Activated CD8-positive, alpha-beta memory T cell treated with anti-CD3 and anti-CD28 coated beads, Interleukin-2, amount 50 U/mL, for 24 hours (primary cell): Measurements from ENCODE around the gene DDX54.
"Not testable (repeated sequence)": the region's sequence is repeated elsewhere in the genome, so short reads cannot be mapped to it uniquely, and the experiment has no call there.

Experiments used
- DNase-seq: peaks from one replicate; pipeline ENCODE4 v3.0.0-alpha.2; 2020; ENCODE audit errors: extremely low read depth

DDX54 gene

GRCh38 chr12:113119980-113120669 lies 65.2 kb downstream of the DDX54 start:
- DNase-seq = no peak

DNA sequence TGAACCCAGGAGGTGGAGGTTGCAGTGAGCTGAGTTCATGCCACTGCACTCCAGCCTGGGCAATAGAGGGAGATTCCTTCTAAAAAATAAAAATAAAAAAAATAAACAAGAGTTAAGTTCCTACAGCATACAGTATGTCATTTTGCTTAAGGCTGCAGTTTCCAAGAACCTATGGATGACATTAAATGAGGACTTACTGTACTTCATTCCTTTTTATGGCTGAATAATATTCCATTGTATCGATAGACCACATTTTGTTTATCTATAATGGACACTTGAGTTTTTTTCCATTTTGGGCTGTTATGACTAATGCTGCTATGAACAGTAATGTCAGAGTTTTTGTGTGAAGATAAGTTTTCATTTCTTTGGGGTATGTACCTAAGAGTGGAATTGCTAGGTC lies 67.1 kb downstream of the DDX54 start:
- DNase-seq = no peak

DNA sequence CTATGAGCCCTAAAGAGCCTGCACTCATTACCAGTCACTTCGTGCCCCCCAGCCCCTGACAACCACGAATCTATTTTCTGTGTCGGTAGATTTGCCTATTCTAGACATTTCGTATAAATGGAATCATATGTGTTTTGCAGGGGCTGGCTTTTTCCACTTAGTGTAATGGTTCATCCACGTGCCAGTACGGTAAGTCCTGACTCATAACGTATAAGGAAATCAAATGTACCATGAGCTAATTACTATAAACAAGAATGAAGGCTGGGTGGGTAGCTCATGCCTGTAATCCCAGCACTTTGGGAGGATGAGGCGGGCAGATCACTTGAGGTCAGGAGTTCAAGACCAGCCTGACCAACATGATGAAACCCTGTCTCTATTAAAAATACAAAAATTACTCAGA lies 67.6 kb downstream of the DDX54 start:
- not testable (repeated sequence) for DNase-seq

DNA sequence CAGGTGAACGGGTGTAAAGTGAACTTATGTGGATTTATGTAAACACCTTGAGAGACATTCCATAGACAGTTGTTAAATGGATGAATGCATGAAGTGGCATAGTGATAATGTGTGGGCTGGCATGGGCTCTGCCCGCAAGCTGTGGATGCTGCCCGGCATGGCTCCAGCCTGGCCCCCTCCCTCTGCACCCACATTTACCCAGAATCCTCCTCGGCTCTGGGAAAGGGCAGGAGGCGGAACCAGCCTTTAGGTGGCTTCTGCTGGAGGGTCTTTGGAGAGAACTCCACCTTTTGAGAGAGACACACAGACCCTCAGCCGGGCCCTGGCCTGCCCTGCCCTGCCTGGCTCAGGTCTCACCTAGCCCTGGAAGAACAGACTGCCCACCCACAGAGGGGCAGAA lies 68.4 kb downstream of the DDX54 start:
- no peak for DNase-seq

- DNase-seq = no peak
These were observed 69.7 kb downstream of the DDX54 start for GRCh38 chr12:113115455-113116126.

DNA sequence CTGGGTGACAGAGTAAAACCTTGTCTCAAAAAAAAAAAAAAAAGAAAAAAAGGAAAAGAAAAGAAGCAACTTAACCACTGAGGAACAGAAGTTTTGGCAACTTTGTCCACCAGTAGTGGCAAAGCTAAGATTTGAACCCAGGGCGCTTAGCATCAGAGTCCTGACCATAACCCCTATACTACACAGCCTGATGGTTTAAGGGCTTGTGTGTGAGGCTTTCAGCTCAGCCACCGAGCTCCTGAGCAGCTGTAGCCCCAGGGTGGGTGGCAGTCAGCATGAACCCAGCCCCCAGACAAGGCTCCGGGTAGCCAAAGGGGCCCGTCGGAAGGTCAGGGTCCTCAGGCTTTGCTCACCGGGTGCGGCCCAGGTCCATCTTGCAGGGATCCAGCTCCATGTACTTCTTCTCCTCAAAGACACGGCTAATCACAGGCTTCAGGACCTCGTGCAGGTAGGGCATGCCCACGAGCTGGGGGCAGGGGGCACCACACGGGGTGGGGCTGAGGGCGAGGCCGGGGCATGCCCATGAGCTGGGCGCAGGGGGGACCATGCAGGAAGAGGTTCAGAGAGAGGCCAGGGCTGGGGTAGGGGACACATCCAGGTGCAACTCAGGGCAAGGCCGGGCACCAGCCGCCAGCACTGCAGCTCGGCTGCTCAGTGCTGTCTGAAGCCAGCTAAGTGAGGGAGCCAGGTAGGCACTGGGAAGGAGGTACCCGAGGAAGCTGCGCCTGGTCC lies 70.7 kb downstream of the DDX54 start:
- DNase-seq = no peak

DNA sequence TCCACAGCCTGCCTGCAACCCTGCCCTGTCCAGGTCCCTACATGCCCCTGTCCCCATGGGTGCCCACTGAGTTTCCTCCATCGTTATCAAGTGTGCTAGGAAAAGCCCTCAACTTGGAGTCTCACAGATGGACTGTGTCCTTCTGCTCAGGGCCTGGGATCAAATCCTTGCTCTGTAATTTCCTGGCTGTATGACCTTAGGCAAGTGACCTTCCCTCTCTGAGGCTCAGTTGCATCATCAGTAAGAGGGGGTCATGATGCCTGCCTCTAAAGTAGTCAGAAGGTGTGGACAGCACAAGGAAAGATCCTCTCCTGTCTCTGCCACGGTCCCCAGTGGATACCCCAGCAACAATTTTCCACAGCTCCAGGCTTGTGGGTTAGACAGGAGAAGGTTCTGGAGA lies 71.9 kb downstream of the DDX54 start:
- no peak for DNase-seq

DNA sequence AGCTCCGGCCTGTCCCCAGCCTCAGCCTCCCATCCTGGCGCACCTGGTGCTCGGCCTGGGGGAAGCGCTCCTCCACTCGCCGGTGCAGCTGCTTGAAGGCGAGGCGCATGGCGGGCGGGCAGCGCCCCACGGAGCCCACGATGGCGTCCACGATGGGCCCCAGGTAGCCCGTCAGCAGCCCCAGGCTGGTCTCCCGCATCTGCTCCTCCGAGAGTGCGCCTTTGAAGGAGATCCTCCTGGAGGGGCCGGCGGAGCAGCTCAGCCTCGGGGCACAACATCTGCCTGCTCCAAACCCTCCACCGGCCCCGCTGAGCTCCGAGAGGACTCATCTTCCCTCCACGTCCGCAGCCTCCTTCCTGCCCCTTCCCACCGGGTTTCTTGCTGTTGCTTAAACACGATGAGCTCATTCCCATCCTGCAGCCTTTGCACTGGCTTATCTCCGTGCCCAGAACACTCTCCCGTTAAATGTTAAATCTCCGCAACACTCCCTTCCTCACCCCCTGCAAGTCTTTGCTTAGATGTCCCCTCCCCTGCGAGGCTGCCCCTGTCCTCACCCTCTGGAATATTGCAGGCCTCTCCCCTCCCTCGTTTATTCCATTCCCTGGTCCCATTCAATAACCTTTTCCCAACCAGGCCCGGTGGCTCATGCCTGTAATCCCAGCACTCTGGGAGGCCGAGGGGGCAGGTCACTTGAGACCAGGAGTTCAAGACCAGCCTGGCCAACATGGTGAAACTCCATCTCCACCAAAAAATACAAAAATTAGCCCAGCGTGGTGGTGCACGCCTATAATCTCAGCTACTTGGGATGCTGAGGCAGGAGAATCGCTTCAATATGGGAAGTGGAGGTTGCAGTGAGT lies 73.0 kb downstream of the DDX54 start:
- DNase-seq = no peak

DNA sequence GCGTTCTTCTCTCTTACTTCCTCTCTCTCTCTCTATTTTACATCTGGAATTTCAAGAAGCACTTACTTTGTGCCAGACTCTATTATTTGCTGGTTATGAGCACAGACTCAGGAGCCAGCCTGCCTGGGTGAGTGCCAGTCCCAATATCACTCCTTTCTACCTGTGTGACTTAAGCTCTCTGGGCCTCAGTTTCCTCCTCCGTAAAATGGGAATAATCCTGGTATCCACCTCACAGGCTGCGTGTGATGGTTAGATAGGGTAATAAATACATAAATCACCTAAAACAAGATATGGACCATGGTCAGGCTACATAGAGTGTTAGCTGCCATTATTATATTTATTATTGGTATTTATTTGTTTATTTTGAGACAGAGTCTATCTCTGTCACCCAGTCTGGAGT lies 74.0 kb downstream of the DDX54 start:
- DNase-seq = no peak

DNA sequence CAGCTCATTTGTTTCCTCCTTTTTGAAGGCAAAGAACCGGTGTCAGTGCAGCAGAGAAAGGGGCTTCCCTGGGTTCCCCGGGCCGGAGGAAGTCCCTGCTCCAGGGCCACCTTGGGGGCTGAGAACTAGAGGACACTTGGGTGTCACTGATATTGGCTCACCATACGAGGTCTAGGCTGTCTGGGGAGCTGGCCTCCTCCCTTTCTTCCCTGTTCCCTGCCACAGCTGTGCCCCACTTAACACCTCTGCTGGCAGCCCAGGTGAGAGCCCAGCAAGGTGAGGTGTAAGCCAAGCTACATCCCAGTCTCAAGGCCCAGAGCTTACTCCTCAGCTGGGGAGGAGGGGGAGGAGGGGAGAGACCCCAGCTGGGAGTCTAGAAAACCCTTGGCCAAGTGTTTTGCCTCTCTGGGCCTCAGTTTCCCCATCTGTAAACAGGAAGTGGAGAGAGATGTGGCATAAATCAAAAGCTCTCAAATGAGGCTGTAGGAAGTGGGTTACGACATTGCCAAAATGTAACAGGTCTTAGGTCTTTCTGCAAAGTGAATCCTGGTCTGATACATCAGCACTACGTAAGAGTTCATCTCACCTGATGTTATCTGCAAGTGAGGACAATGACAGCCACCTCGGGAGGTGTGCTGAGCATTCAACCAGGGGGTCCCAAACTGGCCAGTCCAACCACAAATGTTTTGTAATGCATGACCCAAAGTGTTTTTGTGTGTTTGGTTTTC lies 75.2 kb downstream of the DDX54 start:
- DNase-seq = no peak

DNA sequence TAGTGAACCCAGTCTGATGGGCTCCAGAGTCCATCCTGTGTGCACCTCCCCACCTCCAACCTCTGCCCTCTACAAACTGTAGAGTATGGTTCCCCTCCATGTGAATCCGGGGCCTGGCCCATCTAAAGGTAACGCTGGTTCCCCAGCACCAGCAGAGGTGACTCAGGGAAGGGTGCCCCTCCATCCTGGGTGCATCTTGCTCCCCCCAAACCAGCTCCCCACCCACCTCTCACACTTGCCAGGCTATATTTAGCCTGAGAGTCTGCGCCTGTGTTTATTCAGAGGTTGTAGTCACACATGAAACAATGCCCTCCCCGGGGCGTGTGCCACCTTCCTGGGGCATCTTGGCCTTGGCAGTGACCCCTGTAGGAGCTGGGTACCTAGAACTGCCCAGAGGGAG lies 75.9 kb downstream of the DDX54 start:
- no peak for DNase-seq

DNA sequence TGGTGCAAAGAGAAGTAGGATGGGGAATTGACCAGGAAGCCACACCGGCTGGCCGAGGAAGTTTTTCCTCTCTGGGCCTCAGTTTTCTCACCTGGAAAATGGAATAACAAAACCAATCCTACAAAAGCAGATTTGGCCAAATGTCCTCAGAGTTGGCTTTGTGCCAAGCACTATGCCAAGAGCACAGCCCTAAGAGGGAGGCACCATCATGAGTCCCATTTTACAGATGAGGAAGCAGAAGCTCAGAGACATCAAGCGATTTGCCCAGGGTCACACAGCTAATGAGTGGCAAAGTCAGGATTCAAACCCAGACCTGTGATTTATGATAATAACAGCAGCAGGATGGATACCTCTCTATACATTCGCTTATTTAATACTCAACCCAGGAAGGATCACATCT lies 77.0 kb downstream of the DDX54 start:
- no peak for DNase-seq
